Measurements from ENCODE around the gene KCNIP3.

DNA sequence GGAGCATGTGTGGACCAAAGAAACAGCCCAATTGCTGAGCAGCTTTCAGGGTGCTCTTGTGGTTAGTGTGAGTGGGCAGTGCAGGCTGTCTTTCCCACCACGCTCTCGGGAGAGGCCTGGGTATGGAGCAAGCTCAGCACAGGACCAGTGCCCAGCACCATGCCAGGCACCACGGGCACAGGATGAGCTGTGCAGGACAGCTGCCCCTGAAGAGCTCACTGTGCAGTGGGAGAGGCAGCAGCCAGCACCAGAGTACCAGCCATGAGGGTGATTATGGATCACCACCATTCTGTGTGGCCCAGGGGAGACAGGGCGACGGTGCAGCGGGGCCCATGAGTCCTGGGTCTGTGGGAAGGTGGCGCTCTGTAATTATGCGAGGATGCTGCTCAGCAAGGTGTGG, 75.7 kb downstream of the KCNIP3 start:
- TF ChIP-seq, protein P1, sequence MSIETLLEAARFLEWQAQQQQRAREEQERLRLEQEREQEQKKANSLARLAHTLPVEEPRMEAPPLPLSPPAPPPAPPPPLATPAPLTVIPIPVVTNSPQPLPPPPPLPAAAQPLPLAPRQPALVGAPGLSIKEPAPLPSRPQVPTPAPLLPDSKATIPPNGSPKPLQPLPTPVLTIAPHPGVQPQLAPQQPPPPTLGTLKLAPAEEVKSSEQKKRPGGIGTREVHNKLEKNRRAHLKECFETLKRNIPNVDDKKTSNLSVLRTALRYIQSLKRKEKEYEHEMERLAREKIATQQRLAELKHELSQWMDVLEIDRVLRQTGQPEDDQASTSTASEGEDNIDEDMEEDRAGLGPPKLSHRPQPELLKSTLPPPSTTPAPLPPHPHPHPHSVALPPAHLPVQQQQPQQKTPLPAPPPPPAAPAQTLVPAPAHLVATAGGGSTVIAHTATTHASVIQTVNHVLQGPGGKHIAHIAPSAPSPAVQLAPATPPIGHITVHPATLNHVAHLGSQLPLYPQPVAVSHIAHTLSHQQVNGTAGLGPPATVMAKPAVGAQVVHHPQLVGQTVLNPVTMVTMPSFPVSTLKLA (conservative IDR thresholded peaks at IDR 0.05) = no peak
- TF ChIP-seq EP300 (IDR thresholded peaks at IDR 0.05; ENCODE audit: low read length) (no peak), ARHGAP35 (IDR thresholded peaks at IDR 0.05; ENCODE audit: partially characterized antibody) (no peak), SRF (CRISPR knock-in tag; IDR thresholded peaks at IDR 0.05) (no peak), POLR2AphosphoS5 (IDR thresholded peaks at IDR 0.05; ENCODE audit: control insufficient read depth, insufficient read depth, low read depth, low read length) (no peak), HDAC6 (IDR thresholded peaks at IDR 0.05; ENCODE audit: low read depth, low read length) (no peak)
- TF ChIP-seq, protein P2, sequence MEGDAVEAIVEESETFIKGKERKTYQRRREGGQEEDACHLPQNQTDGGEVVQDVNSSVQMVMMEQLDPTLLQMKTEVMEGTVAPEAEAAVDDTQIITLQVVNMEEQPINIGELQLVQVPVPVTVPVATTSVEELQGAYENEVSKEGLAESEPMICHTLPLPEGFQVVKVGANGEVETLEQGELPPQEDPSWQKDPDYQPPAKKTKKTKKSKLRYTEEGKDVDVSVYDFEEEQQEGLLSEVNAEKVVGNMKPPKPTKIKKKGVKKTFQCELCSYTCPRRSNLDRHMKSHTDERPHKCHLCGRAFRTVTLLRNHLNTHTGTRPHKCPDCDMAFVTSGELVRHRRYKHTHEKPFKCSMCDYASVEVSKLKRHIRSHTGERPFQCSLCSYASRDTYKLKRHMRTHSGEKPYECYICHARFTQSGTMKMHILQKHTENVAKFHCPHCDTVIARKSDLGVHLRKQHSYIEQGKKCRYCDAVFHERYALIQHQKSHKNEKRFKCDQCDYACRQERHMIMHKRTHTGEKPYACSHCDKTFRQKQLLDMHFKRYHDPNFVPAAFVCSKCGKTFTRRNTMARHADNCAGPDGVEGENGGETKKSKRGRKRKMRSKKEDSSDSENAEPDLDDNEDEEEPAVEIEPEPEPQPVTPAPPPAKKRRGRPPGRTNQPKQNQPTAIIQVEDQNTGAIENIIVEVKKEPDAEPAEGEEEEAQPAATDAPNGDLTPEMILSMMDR (IDR thresholded peaks at IDR 0.05 in 2 of 3, conservative IDR thresholded peaks at IDR 0.05 in 1 of 3; ENCODE audit: insufficient read depth in 2 of 3, low read depth in 1 of 3, low read length in 3 of 3) = no peak
- TF ChIP-seq, protein P3, sequence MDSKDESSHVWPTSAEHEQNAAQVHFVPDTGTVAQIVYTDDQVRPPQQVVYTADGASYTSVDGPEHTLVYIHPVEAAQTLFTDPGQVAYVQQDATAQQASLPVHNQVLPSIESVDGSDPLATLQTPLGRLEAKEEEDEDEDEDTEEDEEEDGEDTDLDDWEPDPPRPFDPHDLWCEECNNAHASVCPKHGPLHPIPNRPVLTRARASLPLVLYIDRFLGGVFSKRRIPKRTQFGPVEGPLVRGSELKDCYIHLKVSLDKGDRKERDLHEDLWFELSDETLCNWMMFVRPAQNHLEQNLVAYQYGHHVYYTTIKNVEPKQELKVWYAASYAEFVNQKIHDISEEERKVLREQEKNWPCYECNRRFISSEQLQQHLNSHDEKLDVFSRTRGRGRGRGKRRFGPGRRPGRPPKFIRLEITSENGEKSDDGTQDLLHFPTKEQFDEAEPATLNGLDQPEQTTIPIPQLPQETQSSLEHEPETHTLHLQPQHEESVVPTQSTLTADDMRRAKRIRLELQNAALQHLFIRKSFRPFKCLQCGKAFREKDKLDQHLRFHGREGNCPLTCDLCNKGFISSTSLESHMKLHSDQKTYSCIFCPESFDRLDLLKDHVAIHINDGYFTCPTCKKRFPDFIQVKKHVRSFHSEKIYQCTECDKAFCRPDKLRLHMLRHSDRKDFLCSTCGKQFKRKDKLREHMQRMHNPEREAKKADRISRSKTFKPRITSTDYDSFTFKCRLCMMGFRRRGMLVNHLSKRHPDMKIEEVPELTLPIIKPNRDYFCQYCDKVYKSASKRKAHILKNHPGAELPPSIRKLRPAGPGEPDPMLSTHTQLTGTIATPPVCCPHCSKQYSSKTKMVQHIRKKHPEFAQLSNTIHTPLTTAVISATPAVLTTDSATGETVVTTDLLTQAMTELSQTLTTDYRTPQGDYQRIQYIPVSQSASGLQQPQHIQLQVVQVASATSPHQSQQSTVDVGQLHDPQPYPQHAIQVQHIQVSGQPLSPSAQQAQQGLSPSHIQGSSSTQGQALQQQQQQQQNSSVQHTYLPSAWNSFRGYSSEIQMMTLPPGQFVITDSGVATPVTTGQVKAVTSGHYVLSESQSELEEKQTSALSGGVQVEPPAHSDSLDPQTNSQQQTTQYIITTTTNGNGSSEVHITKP (IDR thresholded peaks at IDR 0.05; ENCODE audit: partially characterized antibody) = no peak
- TF ChIP-seq, protein P4, sequence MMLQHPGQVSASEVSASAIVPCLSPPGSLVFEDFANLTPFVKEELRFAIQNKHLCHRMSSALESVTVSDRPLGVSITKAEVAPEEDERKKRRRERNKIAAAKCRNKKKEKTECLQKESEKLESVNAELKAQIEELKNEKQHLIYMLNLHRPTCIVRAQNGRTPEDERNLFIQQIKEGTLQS (IDR thresholded peaks at IDR 0.05) = no peak
- TF ChIP-seq, protein P4 (CRISPR knock-in tag; conservative IDR thresholded peaks at IDR 0.05) = no peak

Measured in K562 (cell line).